IPS DF 6.9 (cell line): ENCODE data around the gene TNFRSF4.
"Not testable (repeated sequence)": the region's sequence is repeated elsewhere in the genome, so short reads cannot be mapped to it uniquely, and the experiment has no call there.

Source experiments
- DNase-seq: peaks from one replicate; pipeline ENCODE4 v3.0.0-alpha.2; 2013; ENCODE audit warnings: low read depth, low spot score
- H3K27ac ChIP-seq: one replicate; pipeline ENCODE4 v1.5.1; 2013; ENCODE audit warnings: low read length, control low read depth
- H3K27me3 ChIP-seq: 2 replicates; pipeline ENCODE4 v1.6.1; 2013; ENCODE audit warnings: mild to moderate bottlenecking, low read length; ENCODE audit not compliant: control insufficient read depth, insufficient read depth
- H3K36me3 ChIP-seq: 2 replicates; pipeline ENCODE4 v1.6.1; 2013; ENCODE audit warnings: low read length; ENCODE audit not compliant: control insufficient read depth, insufficient read depth
- H3K4me1 ChIP-seq: 2 replicates; pipeline ENCODE4 v1.6.1; 2013; ENCODE audit warnings: low read length; ENCODE audit not compliant: control insufficient read depth, insufficient read depth
- H3K4me3 ChIP-seq: 2 replicates; pipeline ENCODE4 v1.5.1; 2013; ENCODE audit warnings: mild to moderate bottlenecking, low read length
- H3K9me3 ChIP-seq: 2 replicates; pipeline ENCODE4 v1.6.1; 2013; ENCODE audit warnings: low read length, inconsistent platforms; ENCODE audit not compliant: control insufficient read depth, insufficient read depth
- WGBS: extraction: QIAGEN DNeasy Blood & Tissue Kit; methylation state at CpG from one replicate; pipeline ENCODE4 v1.1.7; 2013; ENCODE audit warnings: mixed read lengths, missing lambda C conversion rate; ENCODE audit not compliant: insufficient read length, insufficient coverage; 5-methylcytosine and 5-hydroxymethylcytosine counted together

TNFRSF4 gene

DNA sequence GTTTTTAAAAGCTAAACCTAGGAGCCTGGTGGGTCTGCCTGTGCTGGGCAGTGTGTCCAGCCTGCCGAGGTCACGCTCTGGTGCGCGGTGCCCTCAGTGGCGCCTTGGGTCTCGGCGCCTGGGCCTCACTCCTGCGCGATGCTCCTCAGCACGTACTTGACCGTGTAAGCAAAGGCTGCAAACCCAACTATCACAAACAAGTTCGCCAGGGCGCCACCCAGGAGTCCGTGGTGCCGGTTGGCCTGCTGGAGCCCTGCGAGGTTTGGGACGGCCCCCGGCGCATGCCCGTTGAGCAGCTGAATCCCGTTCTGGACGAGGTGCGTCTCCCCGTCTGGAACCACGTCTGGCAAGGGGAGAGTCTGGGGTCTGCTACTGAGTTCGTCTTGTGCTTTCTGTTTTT lies 41.1 kb upstream of the TNFRSF4 start:
- DNase-seq = no peak
- Histone ChIP-seq H3K27ac (no peak overlapping the region), H3K4me1 (peaks cover 8% of the 10 kb centered on the region), H3K27me3 (no peaks in the 10 kb centered on the region), H3K36me3 (peaks cover 29% of the 10 kb centered on the region), H3K9me3 (no peaks in the 10 kb centered on the region), H3K4me3 (no peak overlapping the region)
- no CpG with 5 or more reads among the region's 26 CpGs for WGBS

- H3K4me1 ChIP-seq = peaks cover 8% of the 10 kb centered on the region
- H3K27me3 ChIP-seq = no peaks in the 10 kb centered on the region
- no CpG with 5 or more reads among the region's 21 CpGs for WGBS
- no peak overlapping the region for H3K27ac ChIP-seq
- H3K9me3 ChIP-seq = no peaks in the 10 kb centered on the region
- H3K36me3 ChIP-seq = peaks cover 26% of the 10 kb centered on the region
- no peak overlapping the region for H3K4me3 ChIP-seq
- no peak for DNase-seq
Observed at GRCh38 chr1:1254667-1254998, 40.7 kb upstream of the TNFRSF4 start.

DNA sequence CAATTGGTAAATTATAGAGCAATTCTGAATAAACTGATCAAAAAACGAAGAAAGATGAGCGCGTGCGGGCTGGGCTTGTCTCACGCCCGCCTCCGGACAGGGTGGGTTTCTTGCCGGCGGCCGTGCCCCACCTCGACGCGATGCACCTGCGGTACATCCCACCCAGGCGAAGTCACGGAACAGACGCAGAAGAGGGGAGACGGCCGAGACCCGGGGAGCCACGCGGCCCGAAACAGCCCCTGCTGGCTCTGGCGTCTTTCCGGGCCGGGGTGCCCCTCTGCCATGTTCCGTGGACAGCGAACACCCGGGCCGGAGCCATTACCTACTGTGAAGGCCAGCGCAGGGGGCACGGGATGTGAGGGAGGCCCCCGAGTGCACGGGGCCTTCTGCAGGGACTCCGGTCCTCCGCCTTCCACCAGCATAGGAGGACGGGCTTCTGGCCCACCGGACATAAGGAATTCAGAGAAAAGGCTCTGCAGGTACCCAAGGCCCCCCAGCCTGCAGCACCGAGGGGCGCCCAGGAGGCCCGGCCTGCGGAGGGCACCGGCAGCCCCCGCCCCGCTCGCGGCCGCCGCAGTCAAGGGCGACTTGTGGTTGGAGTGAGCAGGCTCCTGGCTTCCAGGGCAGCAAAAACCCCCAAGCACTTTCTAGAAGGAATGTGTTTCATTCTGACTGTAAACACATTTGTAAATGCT lies 40.2 kb upstream of the TNFRSF4 start:
- no peak overlapping the region for H3K4me3 ChIP-seq
- no peak for DNase-seq
- no peaks in the 10 kb centered on the region for H3K9me3 ChIP-seq
- WGBS = no CpG with 5 or more reads among the region's 50 CpGs
- H3K36me3 ChIP-seq = peaks cover 24% of the 10 kb centered on the region
- H3K27me3 ChIP-seq = no peaks in the 10 kb centered on the region
- H3K27ac ChIP-seq = no peak overlapping the region
- peaks cover 8% of the 10 kb centered on the region for H3K4me1 ChIP-seq

DNA sequence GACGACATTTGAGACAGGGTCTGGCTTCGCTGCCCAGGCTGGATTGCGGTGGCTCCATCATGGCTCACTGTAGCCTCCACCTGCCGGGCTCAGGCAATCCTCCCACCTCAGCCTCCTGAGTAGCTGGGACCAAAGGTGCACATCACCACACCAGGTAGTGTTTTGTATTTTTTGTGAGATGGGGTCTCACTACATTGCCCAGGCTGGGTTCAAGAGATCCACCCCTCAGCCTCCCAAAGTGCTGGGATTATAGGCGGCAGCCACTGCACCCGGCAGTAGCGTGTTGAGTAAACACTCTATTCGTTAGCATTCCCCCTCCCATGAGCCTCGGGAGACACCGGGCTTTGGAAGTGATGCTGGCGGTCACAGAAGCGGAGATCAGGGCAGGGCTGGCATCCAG lies 39.4 kb upstream of the TNFRSF4 start:
- DNase-seq = no peak
- Histone ChIP-seq H3K9me3 (no peaks in the 10 kb centered on the region), H3K27me3 (no peaks in the 10 kb centered on the region), H3K36me3 (peaks cover 21% of the 10 kb centered on the region), H3K4me1 (peaks cover 4% of the 10 kb centered on the region), H3K27ac (no peak overlapping the region), H3K4me3 (no peak overlapping the region)
- no CpG with 5 or more reads among the region's 12 CpGs for WGBS

DNA sequence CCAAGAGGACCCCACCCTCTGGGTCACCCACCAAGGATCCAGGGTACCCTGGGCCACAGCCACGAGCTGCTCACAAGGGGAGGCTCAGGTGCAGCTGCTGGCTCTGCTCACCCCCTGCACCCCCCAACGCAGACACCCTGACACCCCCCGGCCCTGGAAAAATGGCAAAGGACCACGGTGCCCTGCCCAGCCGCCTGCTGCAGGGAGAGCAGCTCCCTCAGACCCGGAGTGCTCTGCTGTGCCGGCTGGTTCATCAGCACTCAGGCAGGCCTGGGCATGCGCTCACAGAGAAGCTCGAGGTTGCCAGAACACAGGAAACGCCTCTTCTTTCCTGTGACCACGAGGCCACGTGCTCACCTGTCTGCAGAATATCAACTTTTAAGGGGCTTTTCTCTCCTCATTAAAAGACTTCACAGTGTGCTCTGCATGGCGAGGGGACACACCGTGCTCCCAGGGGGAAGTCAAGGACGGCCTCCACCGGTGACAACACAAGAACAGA lies 36.9 kb upstream of the TNFRSF4 start:
- H3K27ac ChIP-seq = no peak overlapping the region
- WGBS = no CpG with 5 or more reads among the region's 16 CpGs

DNA sequence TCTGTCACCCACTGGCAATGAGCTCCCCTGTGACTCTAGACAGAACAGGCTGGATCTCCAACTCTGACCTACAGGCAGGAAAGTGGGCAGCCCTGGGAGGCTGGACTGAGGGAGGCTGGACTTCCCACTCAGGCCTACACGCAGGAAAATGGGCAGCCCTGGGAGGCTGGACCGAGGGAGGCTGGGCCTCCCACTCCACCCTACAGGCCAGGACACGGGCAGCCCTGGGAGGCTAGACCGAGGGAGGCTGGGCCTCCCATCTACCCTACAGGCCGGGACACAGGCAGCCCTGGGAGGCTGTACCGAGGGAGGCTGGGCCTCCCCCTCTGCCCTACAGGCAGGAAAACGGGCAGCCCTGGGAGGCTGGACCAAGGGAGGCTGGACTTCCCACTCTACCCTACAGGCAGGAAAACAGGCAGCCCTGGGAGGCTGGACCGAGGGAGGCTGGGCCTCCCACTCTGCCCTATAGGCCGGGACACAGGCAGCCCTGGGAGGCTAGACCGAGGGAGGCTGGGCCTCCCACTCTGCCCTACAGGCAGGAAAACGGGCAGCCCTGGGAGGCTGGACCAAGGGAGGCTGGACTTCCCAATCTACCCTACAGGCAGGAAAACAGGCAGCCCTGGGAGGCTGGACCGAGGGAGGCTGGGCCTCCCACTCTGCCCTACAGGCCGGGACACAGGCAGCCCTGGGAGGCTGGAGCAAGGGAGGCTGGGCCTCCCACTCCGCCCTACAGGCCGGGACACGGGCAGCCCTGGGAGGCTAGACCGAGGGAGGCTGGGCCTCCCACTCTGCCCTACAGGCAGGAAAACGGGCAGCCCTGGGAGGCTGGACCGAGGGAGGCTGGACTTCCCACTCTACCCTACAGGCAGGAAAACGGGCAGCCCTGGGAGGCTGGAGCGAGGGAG lies 34.3 kb upstream of the TNFRSF4 start:
- H3K36me3 ChIP-seq, H3K9me3 ChIP-seq, H3K27me3 ChIP-seq, DNase-seq, H3K4me1 ChIP-seq, H3K4me3 ChIP-seq, H3K27ac ChIP-seq: not testable (repeated sequence)
- no CpG with 5 or more reads among the region's 21 CpGs for WGBS

More for the DNA sequence above, 36.9 kb upstream of the TNFRSF4 start:
- Histone ChIP-seq H3K27me3 (no peaks in the 10 kb centered on the region; the same call in 1 of the 2 replicates), H3K9me3 (no peaks in the 10 kb centered on the region), H3K36me3 (peaks cover 21% of the 10 kb centered on the region), H3K4me3 (no peak overlapping the region), H3K4me1 (peaks cover 8% of the 10 kb centered on the region)
- DNase-seq = no peak

- H3K9me3 ChIP-seq = no peaks in the 10 kb centered on the region
- H3K27ac ChIP-seq = no peak overlapping the region
- DNase-seq = no peak
- H3K4me1 ChIP-seq = peaks cover 8% of the 10 kb centered on the region
- H3K27me3 ChIP-seq = no peaks in the 10 kb centered on the region; the same call in 1 of the 2 replicates
- no peak overlapping the region for H3K4me3 ChIP-seq
- WGBS = no CpG with 5 or more reads among the region's 25 CpGs
- peaks cover under 1% of the 10 kb centered on the region; the same call in 1 of the 2 replicates for H3K36me3 ChIP-seq
Observed at GRCh38 chr1:1247341-1247913, 33.5 kb upstream of the TNFRSF4 start.

DNA sequence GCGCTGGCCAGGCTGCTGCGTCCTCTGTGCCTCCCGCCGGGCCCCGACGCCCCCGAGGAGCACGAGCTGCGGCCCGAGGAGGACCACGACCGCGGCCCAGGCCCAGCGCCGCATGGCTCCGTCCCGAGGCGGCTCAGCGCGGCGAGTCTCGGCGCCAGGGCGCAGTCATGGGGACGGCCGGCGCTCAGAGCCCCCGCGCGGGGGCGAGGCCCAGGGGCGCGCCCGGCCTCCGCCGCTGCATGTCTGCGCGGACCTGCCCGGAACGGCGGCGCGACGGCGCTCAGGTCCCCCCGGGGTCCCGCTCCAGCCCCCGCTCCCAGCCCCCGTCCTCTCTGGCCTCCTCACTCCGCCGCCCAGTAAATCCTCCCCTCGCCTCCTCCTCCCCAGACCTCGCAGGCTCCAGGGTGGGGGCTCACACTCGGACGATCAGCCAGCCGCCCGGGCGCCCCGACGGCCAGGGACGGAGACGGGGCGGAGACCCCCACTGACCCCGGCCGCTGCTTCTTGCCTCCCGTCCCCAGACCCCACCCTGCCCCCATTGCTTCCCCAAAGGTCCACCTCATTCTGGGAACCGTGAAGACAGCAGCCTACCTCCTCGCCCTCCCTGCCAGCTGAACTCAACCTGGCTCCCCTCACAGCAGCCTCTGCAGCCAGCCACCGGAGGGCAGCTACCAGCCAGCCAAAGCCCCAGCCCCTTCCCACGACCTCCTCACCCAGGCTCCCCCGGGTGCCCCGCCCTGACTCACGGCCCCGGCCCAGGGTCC lies 32.8 kb upstream of the TNFRSF4 start, which contains the start of gene C1QTNF12:
Gene C1QTNF12 (minus strand): TSS at position 146 of the 764 bp plus-strand sequence. CDS start 32 bp downstream, at position 114.
- no CpG with 5 or more reads among the region's 74 CpGs for WGBS
- no peaks in the 10 kb centered on the region; the same call in 1 of the 2 replicates for H3K27me3 ChIP-seq
- H3K4me1 ChIP-seq = peaks cover 8% of the 10 kb centered on the region
- H3K27ac ChIP-seq = no peak within 1 kb of the TSS
- H3K4me3 ChIP-seq = peak within 1 kb of the TSS; percentile 29
- no peak for DNase-seq
- no peaks in the 10 kb centered on the region for H3K36me3 ChIP-seq
- H3K9me3 ChIP-seq = no peaks in the 10 kb centered on the region

GRCh38 chr1:1245817-1246576 lies 32.0 kb upstream of the TNFRSF4 start:
- WGBS = no CpG with 5 or more reads among the region's 45 CpGs
- Histone ChIP-seq H3K27me3 (no peaks in the 10 kb centered on the region; the same call in 1 of the 2 replicates), H3K9me3 (no peaks in the 10 kb centered on the region), H3K4me1 (peaks cover 8% of the 10 kb centered on the region), H3K27ac (no peak overlapping the region), H3K36me3 (no peaks in the 10 kb centered on the region), H3K4me3 (peak overlapping the region; percentile 29; the same call in 1 of the 2 replicates)
- DNase-seq = no peak
